Mucosa of rectum (tissue), 2 donors: ENCODE results near the gene CDH13.

Source experiments
- H3K27ac ChIP-seq, 2 donors: one replicate each; pipeline ENCODE4 v1.7.0; 2013; ENCODE audit warnings: inconsistent platforms in 2 of 2, low read depth in 2 of 2, low read length in 2 of 2
- H3K27me3 ChIP-seq, 2 donors: one replicate each; pipeline ENCODE4 v1.7.0; 2013; ENCODE audit warnings: low read length in 2 of 2; ENCODE audit not compliant: control insufficient read depth in 2 of 2, insufficient read depth in 2 of 2
- H3K36me3 ChIP-seq, 2 donors: one replicate each; pipeline ENCODE4 v1.7.0; 2013; ENCODE audit warnings: low read length in 2 of 2; ENCODE audit not compliant: control insufficient read depth in 2 of 2, insufficient read depth in 2 of 2
- H3K4me1 ChIP-seq, 2 donors: one replicate each; pipeline ENCODE4 v1.7.0; 2013; ENCODE audit warnings: low read length in 2 of 2, mild to moderate bottlenecking in 1 of 2; ENCODE audit not compliant: control insufficient read depth in 2 of 2, insufficient read depth in 2 of 2
- H3K4me3 ChIP-seq, 2 donors: one replicate each; pipeline ENCODE4 v1.7.0; 2013; ENCODE audit warnings: low read length in 2 of 2
- H3K9ac ChIP-seq, 2 donors: one replicate each; pipeline ENCODE4 v1.7.0; 2013; ENCODE audit warnings: low read length in 2 of 2, low read depth in 1 of 2, mild to moderate bottlenecking in 1 of 2
- H3K9me3 ChIP-seq, 2 donors: one replicate each; pipeline ENCODE4 v1.7.0; 2013; ENCODE audit warnings: low read length in 2 of 2; ENCODE audit not compliant: control insufficient read depth in 2 of 2
- donor health status: healthy.
- donor health status: Normal muscosa, but diverticular disease.

CDH13 gene

DNA sequence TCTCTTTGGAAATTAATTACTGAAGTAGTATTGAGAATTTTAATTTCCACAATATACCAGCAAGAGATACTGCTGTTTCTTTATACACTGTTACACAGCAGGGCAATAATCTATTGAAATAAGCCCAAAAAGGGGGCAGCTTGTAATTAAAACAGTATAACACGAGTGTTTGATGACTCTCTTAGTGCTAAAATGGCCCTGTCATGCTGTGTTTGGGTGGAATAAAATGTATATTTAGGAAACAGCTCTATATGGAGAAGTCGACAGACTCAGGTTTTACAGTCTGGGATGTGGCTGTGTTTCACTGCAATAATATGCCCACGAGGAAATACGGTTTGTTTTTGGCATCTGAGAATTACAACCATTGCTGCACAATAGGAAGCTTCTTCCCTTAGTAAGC lies 643.3 kb downstream of the CDH13 start:
- no peaks in the 10 kb centered on the region for H3K4me1 ChIP-seq
- H3K9me3 ChIP-seq = no peaks in the 10 kb centered on the region
- no peaks in the 10 kb centered on the region for H3K27me3 ChIP-seq
- no peak overlapping the region for H3K9ac ChIP-seq
- H3K27ac ChIP-seq = no peak overlapping the region
- H3K4me3 ChIP-seq = no peak overlapping the region
- H3K36me3 ChIP-seq = no peaks in the 10 kb centered on the region

DNA sequence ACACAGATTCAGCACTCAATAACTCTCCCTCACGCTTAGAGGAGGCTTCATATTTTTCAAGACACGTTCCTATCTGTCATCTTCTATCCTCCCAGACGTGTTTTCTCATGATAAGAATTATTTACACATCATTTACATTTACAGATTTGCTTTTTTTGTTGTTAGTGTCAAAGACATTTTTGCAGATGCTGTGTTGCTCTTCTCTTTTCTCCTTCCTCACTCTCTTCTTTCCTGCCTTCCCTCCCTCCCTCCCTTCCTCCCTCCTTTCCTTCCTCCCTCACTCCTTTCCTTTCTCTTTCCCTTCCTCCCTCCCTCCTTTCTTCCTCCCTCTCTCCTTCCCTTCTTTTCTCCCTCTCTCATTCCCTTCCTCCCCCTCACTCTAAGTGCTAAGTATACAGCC lies 643.9 kb downstream of the CDH13 start:
- Histone ChIP-seq H3K36me3 (no peaks in the 10 kb centered on the region), H3K27ac (no peak overlapping the region), H3K9ac (no peak overlapping the region), H3K9me3 (no peaks in the 10 kb centered on the region), H3K27me3 (no peaks in the 10 kb centered on the region), H3K4me3 (no peak overlapping the region), H3K4me1 (no peaks in the 10 kb centered on the region)

DNA sequence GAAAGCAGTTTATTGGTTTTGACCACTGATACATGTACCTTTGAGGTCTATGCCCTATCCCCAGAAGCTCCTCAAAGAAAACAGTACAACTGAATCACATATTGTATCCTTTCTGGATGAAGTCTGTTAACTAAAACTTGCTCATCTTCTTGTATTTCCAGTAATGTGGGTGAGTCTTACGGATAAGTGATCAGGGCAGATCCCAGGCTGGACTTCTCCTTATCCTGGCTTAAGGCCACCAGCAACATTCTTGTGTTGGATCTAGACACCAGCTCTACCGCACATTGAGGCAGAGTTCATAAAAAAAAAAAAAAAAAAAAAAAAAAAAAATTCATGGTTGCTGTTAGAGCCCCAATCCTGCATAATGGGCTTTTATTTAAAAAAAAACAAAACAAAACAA lies 644.4 kb downstream of the CDH13 start:
- no peak overlapping the region for H3K9ac ChIP-seq

DNA sequence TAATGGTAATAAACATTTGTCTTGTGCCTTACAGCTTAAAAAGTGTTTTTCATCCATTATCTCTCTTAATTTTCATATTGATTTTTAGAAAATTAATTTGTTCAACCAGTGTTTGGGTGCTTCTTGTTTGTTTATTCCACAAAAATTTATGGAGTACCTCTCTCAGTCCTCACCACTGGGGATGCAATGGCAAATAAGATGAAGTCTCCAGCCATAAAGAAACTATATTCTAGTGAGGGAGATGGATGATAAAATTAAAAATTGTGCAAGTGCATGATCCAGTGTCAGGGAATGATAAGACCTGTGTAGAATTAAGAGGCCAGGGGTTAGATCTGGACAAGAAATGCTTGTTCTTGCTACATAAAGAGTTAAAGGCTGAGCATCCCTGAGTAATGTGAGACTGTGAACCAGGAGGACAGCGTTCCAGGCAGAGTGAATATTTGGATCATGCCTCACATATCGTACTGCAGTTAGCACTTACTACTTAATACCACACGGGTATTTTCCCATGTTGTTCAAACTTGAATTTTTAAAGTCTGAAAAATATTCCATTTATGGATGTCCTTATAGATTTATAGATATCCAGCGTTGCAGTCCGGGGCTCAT lies 645.3 kb downstream of the CDH13 start:
- Histone ChIP-seq H3K36me3 (no peaks in the 10 kb centered on the region), H3K27me3 (no peaks in the 10 kb centered on the region)

More for the DNA sequence above, 644.4 kb downstream of the CDH13 start:
- no peaks in the 10 kb centered on the region for H3K36me3 ChIP-seq
- H3K4me3 ChIP-seq = no peak overlapping the region
- H3K9me3 ChIP-seq = no peaks in the 10 kb centered on the region
- no peaks in the 10 kb centered on the region for H3K4me1 ChIP-seq
- H3K27me3 ChIP-seq = no peaks in the 10 kb centered on the region
- no peak overlapping the region for H3K27ac ChIP-seq

DNA sequence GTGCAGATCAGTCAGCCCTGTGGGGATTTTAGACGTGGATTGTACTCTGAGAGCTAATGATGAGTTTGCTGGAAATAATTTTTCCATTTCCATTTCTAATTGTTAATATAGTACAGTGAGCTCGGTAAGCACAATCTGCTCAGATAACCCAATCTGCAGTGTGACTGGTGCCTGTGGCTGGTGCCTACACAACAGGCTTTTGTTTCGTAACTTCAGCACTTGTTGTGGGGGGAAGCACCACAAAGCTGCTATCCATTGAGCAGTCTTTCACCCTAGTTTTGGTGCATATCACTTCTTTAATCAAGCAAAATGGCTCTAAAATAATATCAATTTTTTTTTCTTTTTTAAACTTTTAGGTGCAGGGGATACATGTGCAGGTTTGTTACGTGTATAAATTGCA lies 646.1 kb downstream of the CDH13 start:
- Histone ChIP-seq H3K4me3 (no peak overlapping the region), H3K9ac (no peak overlapping the region), H3K4me1 (no peaks in the 10 kb centered on the region), H3K36me3 (no peaks in the 10 kb centered on the region), H3K9me3 (no peaks in the 10 kb centered on the region), H3K27ac (no peak overlapping the region), H3K27me3 (no peaks in the 10 kb centered on the region)

More for the DNA sequence above, 645.3 kb downstream of the CDH13 start:
- H3K4me3 ChIP-seq = no peak overlapping the region
- no peaks in the 10 kb centered on the region for H3K4me1 ChIP-seq
- no peaks in the 10 kb centered on the region for H3K9me3 ChIP-seq
- no peak overlapping the region for H3K27ac ChIP-seq
- no peak overlapping the region for H3K9ac ChIP-seq

DNA sequence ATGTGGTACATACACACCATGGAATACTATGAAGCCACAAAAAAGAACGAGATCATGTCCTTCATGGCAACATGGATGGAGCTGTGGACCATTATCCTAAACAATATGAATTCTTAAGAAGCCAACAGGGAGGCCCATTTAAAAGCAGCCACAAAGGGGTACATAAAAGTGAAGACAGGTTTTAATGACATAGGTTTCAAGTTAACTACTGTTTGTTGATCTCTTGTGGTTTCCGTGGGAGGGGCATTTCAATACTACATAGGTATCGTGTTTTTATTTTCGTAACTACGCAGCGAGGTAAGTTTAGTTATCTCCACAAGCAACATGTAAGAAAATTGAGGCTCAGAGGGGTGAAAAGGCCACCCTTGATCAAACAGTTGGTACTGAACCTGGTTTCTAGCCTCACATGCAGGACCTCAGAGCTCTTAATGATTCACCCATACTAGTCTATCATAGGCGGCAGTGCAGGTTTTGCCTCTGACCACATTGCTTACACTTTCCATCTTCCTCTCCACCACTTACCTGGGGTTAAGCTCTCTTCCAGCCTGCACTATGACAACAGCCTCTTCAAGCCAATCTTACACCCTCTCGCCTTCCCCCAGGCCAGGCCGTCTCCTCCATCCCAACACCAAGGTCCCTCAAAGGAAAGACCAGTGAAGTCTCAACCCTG lies 646.9 kb downstream of the CDH13 start:
- no peak overlapping the region for H3K27ac ChIP-seq
- no peaks in the 10 kb centered on the region for H3K27me3 ChIP-seq
- H3K4me1 ChIP-seq = no peaks in the 10 kb centered on the region
- no peak overlapping the region for H3K9ac ChIP-seq
- no peak overlapping the region for H3K4me3 ChIP-seq
- no peaks in the 10 kb centered on the region for H3K36me3 ChIP-seq
- H3K9me3 ChIP-seq = no peaks in the 10 kb centered on the region

DNA sequence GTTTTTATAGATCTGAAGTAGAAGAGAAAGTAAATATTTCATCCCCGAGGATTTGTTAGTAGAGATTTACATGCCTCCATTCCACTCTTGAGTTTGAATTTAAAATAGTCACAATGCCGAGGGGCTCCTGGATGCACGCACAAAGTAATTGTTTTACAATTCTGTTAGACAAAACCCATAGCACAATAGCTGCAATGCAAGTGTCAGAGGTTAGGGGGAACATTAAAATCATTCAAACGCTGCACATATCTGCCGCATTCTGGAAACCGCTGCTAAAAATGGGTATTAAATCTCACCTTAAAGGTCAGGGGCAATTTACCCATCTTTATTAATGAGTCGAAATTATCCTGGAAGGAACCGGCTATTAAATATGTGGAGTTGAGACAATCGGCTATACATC lies 652.5 kb downstream of the CDH13 start:
- Histone ChIP-seq H3K4me1 (no peaks in the 10 kb centered on the region), H3K4me3 (no peak overlapping the region), H3K36me3 (no peaks in the 10 kb centered on the region), H3K9ac (no peak overlapping the region), H3K27ac (no peak overlapping the region), H3K9me3 (no peaks in the 10 kb centered on the region), H3K27me3 (no peaks in the 10 kb centered on the region)

DNA sequence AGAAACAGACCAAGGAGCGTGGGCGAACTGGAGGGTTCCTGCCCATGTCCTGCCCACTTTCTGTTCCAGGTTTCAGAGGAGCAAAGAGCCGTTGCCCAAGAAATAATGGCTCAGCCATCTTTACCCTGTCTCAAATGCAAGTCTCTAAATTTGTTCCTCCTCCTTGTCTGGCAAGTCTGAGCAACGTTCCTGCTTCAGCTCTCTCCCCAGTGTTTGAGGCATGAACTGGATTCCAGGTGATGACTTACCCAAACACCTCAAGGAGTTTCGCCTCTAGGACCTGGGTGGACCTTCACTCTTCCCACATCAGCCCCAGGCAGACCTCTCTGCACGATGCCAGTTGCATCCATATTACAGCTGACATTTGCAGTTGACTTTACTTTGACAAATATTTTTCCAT lies 659.2 kb downstream of the CDH13 start:
- Histone ChIP-seq H3K36me3 (no peaks in the 10 kb centered on the region), H3K4me3 (no peak overlapping the region), H3K9me3 (no peaks in the 10 kb centered on the region)

DNA sequence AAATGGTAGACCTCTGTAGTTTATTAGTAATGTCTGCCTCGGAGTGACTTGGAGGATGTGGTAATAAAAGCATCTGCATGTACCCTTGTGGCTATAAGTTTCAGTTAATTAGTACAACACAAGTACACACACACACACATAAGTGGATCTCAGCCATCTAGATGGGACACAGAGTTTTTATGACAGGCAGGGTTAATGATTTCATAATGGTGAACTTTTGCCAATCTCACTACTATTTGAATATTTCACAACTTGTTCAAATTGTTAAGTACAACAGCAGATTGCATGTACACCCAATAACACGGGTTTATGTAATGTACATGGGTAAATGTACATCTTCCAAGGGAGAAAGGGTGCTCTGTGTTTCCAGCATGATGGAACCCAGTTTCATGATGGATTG lies 669.7 kb downstream of the CDH13 start:
- no peaks in the 10 kb centered on the region for H3K27me3 ChIP-seq
- no peaks in the 10 kb centered on the region for H3K9me3 ChIP-seq
- H3K36me3 ChIP-seq = no peaks in the 10 kb centered on the region
- H3K9ac ChIP-seq = no peak overlapping the region
- no peak overlapping the region for H3K27ac ChIP-seq
- no peaks in the 10 kb centered on the region for H3K4me1 ChIP-seq
- no peak overlapping the region for H3K4me3 ChIP-seq

More for the DNA sequence above, 659.2 kb downstream of the CDH13 start:
- Histone ChIP-seq H3K4me1 (no peaks in the 10 kb centered on the region), H3K9ac (no peak overlapping the region), H3K27me3 (no peaks in the 10 kb centered on the region), H3K27ac (no peak overlapping the region)

DNA sequence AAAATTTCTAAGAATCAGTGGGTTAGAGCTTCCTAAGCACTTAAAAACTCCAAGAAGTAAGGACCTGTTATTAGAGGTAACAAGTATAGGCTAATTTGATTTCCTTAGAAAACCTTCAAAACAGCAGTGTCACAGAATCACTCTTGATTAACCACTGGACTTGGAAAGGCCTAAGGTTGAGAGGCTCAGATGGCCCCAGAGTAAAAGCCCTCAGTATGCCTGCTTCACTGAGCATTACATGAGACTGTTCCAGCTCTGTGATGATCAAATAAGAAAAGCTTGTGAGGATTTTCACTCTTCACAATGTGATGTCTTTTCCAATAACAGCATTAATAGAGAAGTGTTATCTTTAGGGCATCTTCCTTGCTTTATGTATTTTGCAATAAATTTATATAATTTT lies 671.8 kb downstream of the CDH13 start:
- no peaks in the 10 kb centered on the region for H3K9me3 ChIP-seq
- H3K9ac ChIP-seq = no peak overlapping the region
- H3K4me3 ChIP-seq = no peak overlapping the region
- no peak overlapping the region for H3K27ac ChIP-seq
- no peaks in the 10 kb centered on the region for H3K4me1 ChIP-seq
- no peaks in the 10 kb centered on the region for H3K27me3 ChIP-seq
- H3K36me3 ChIP-seq = no peaks in the 10 kb centered on the region
